ENCODE results near the gene GRIP2.

GRCh38 chr3:14444380-14444779, 95.8 kb downstream of the GRIP2 start:
- TF ChIP-seq, protein P1, sequence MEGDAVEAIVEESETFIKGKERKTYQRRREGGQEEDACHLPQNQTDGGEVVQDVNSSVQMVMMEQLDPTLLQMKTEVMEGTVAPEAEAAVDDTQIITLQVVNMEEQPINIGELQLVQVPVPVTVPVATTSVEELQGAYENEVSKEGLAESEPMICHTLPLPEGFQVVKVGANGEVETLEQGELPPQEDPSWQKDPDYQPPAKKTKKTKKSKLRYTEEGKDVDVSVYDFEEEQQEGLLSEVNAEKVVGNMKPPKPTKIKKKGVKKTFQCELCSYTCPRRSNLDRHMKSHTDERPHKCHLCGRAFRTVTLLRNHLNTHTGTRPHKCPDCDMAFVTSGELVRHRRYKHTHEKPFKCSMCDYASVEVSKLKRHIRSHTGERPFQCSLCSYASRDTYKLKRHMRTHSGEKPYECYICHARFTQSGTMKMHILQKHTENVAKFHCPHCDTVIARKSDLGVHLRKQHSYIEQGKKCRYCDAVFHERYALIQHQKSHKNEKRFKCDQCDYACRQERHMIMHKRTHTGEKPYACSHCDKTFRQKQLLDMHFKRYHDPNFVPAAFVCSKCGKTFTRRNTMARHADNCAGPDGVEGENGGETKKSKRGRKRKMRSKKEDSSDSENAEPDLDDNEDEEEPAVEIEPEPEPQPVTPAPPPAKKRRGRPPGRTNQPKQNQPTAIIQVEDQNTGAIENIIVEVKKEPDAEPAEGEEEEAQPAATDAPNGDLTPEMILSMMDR (IDR thresholded peaks at IDR 0.05; ENCODE audit: extremely low read depth in 1 of 2, insufficient read depth in 1 of 2, low read depth in 1 of 2, low read length in 2 of 2) = no peak
- TF ChIP-seq, protein P2, sequence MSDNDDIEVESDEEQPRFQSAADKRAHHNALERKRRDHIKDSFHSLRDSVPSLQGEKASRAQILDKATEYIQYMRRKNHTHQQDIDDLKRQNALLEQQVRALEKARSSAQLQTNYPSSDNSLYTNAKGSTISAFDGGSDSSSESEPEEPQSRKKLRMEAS (IDR thresholded peaks at IDR 0.05; ENCODE audit: insufficient read depth, insufficient read length) = no peak
- TF ChIP-seq EZH2 (IDR thresholded peaks at IDR 0.05; ENCODE audit: borderline replicate concordance, low read depth, low read length, severe bottlenecking) (no peak), POLR2A (IDR thresholded peaks at IDR 0.05; ENCODE audit: low read depth, low read length) (no peak), POLR2AphosphoS5 (IDR thresholded peaks at IDR 0.05; ENCODE audit: insufficient read depth, low read depth, low read length) (no peak), GATA2 (IDR thresholded peaks at IDR 0.05; ENCODE audit: insufficient read depth, insufficient read length, low read depth, low read length) (no peak), FOS (IDR thresholded peaks at IDR 0.05; ENCODE audit: borderline replicate concordance, insufficient read depth, low read length) (no peak), MYC (IDR thresholded peaks at IDR 0.05; ENCODE audit: low read depth, low read length) (no peak), JUN (IDR thresholded peaks at IDR 0.05; ENCODE audit: borderline replicate concordance, insufficient read depth, insufficient read length, low read depth) (no peak)

Data from endothelial cell of umbilical vein (primary cell).